Ecto neural progenitor cell (in vitro differentiated cells): ENCODE measurements around the gene SPOP.
A peak's percentile ranks its signal among the peaks of the same experiment; 100 is the strongest.
"Not testable (repeated sequence)": the region's sequence is repeated elsewhere in the genome, so short reads cannot be mapped to it uniquely, and the experiment has no call there.

Experiments
- DNase-seq: peaks from one replicate; pipeline ENCODE4 v3.0.0-alpha.2; 2018; ENCODE audit warnings: low spot score

SPOP gene

DNA sequence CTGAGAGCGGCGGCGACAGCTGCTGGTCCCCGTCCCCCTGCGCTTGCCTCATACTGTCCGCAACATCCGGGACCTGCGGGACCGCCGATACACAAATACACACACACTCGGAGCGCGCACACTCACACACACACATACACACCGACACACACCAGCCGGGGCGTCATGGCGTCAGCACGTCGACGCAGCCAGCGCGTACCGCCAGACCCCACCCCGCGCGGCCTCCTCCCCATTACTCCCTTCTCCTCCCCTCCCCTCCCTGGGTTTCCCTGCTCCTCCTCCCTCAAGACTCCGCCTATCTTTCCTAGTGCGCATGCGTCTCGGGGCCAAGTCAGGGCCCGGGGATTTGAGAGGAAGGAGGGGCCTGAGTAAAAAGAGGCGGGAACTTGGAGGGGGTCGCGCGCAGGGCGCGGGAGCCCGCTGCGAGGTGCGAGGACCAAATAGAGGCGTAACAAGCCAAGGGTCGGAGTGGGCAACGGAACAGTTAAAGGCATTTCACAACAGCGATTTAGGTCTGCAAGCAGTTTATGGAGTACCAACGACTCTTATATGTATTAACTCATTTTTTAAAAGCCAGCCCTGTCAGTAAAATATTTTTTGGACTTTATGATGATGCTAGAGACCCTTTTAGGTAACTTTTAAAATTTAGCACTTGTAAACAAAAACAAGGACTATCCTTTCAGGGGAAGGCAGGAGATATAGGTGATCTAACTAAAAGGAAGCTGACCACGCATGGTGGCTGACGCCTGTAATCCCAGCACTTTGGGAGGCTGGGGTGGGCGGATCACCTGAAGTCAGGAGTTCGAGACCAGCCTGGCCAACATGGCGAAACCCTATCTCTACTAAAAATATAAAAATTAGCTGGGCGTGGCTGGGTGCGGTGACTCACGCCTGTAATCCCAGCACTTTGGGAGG, at the start of gene SPOP:
SPOP (minus strand) TSS at position 165 of the 915 bp plus-strand sequence. CDS start 55,287 bp downstream, outside the sequence.
- peak; percentile 100 for DNase-seq

DNA sequence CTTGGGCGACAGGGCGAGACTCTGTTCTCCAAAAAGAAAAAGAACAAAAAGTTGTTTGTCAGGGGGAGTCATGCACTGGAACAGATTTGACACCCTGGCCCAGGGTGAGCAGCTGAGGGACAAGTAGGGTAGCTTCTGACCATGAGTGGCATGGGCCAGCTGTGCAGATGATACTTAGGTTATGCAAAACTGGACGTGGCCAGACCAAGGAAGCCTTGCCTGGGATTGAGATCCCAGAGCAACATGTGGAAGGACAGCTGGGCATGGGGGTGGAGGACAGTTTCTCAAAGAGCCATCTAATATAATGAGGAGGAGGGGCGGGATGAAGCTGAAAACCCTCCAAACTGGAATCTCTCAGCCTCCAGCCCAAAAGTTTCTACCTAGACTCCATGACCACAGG, 49.5 kb upstream of the SPOP start:
- DNase-seq, result no peak

DNA sequence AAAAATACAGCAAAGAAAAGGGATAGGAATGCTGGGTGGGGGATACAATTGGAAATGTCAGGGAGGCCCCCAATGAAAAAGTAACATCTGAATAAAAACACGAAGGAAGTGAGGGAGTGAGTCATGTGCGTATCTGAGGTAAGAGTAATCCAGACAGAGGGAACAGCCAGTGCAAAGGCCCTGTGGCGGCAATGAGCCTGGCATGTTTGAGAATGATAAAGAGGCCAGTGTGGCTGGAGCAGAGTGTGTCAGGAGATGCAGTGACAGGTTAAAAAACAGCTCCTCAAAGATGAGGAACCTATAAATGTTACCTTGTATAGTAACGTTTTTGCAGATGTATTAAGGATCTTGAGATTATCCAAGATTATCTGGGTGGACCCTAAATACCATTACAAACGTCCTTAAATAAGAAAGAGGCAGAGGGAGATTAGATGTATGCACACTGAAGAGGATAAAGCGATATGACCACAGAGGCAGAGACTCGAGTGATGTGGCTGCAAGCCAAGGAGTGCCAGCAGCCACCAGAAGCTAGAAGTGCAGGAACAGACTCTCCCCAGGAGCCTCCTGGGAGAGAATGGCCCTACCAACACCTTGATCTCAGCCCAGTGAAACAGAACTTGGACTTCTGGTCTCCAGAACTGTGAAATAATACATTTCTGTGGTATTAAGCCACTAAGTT, 47.7 kb upstream of the SPOP start:
- DNase-seq, result no peak

DNA sequence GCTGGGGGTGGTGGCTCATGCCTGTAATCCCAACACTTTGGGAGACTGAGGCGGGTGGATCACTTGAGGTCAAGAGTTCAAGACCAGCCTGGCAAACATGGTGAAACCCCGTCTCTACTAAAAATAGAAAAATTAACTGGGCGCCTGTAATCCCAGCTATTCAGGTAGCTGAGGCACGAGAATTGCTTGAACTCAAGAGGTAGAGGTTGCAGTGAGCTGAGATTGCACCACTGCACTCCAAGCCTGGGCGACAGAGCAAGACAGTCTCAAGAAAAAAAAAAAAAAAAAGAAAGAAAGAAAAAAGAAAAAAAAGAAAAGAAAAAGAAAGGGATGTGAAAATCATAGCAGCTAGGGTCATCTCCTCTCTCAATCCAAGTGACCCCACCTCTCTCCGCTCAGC, 46.7 kb upstream of the SPOP start:
- DNase-seq, result not testable (repeated sequence)

- no peak for DNase-seq
Measured at GRCh38 chr17:49723423-49723822, 45.5 kb upstream of the SPOP start.

DNA sequence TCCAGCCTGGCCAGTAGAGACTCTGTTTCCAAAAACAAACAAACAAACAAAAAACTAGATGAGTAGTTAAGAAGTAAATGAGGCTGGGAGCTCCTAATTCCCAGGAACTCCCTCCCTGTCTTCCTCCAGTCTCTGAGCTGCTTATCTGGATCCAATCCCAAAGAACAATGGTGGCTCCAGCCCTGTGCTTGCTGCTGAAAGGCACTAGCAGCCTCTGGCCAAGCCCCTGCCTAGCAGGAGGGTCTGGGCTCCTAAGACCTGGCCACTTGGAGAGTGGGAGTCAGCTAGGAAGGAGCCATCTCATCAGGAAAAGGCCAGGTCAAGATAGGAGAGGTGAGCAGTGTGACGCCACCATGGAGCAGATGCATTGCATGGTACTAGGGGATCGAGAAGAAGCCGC, 44.2 kb upstream of the SPOP start:
- DNase-seq, result no peak

DNA sequence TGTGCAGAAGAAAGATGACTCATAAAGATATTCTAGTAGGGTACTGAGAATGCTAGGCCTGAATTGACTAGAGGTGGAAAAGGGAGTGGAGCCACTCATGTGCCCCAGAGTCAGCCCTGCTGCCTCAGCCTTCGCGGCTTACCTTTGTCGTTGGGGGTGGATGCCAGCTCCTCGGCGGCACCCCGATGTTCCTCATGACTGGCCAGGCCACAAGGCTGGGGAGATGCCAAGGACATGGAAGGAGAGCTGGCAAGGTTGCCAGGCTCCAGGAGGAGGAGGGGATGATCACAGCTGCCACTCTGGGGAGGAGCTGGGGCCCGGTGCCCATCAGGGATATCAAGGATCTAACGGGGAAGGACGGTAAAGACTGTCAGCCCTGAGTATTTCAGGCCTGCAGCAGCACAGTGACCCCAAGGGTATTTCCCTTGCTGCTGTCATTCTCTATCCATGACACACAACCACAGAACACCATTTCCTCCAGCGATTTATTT, 39.5 kb upstream of the SPOP start:
- no peak for DNase-seq

DNA sequence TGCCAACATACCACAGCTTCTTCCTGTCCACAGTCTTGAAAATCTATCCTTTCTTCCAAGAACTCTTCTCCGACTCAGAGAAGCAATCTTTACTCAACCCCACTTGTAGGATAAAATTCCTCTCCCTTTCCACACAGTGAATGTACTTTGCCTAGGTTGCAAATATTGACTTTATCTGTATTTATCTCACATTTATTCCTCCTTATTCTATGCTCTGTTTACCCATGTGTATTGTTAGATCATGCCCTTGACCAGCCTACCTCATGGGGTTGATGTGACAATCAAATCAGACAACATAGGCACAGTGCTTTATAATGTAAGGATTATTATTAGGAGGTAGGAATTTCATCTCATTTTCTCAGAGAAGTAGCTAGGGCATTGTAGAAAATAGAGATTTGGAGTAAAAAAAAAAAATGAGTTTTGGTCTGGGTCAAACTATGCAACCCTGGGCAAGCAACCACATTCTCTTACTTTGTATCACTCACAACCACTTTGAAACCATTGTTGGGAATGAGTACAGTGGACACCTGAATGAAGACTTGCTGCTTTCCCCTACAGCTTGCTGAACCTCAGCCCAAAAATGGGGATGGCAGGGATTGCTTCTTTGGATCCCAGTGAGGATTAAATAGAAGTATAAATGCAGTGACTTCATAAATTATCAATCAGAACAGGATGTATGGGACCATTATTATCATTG, 38.9 kb upstream of the SPOP start:
- DNase-seq, result no peak

GRCh38 chr17:49715717-49716279, 37.9 kb upstream of the SPOP start:
- no peak for DNase-seq

- DNase-seq, result no peak
Measured at GRCh38 chr17:49715216-49715615, 37.3 kb upstream of the SPOP start.

DNA sequence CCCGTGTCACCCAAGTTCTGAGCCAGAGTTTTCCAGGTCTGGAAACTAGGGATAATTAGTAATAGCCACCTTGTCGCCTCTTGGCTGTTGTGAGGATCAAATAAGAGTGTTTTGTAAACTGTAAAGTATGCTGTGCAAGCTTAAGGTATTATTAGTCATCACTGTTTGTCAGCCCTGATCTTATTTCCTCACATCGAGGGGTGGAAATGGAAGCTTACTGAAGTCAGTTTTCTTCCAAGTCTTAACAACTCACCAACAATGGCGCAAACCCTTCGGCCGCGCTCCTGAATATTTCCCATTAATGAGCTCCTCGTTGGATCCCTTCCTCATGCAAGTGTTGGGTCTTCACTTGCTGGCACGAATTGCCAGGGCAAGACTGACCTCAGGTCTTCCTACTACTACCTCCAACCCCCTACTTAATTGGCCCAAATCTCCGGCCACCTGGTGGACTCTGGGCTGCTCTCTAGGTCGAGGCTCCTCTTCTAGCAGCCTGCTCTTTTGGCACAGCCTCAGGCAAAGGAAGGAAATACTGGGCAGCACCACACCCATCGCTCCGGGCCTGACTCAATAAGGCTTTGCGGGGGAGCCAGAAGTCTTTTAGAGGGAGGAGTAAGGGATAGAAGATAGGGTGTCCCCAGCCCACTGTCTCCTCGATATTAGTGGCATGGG, 30.8 kb upstream of the SPOP start:
- DNase-seq, result peak; percentile 53

GRCh38 chr17:49707608-49708514, 30.0 kb upstream of the SPOP start, which contains the start of gene SLC35B1:
TSS of gene SLC35B1 (minus strand) at chr17:49707964. CDS start at chr17:49707833, 131 bp downstream.
- DNase-seq, result peak; percentile 100

- DNase-seq, result no peak
Measured at GRCh38 chr17:49707246-49707607, 29.3 kb upstream of the SPOP start.

- no peak for DNase-seq
Measured at GRCh38 chr17:49705254-49705653, 27.4 kb upstream of the SPOP start.

GRCh38 chr17:49703557-49704277, 25.8 kb upstream of the SPOP start:
- peak; percentile 66 for DNase-seq

- no peak for DNase-seq
Measured at GRCh38 chr17:49700960-49701359, 23.1 kb upstream of the SPOP start.

GRCh38 chr17:49699966-49700575, 22.2 kb upstream of the SPOP start:
- no peak for DNase-seq

DNA sequence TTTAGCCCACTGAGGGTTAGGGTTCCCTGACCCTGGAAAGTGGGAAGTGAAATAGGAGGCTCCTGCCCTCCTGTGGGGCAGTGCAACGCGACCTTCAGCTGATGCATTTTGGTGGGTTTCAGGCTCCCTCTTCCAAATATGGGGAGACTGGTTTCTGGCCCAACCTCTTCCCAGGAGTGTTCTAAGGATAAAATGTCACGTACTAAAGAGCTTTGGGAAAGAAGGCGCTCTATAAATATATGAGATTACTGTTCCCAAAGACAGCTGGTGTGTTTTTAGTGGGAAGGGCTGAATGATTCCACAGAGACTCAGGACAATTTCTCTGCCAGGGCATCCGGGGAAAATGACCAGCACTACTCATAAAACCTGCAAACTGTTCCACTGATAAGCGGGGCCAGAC, 20.1 kb upstream of the SPOP start:
- no peak for DNase-seq

DNA sequence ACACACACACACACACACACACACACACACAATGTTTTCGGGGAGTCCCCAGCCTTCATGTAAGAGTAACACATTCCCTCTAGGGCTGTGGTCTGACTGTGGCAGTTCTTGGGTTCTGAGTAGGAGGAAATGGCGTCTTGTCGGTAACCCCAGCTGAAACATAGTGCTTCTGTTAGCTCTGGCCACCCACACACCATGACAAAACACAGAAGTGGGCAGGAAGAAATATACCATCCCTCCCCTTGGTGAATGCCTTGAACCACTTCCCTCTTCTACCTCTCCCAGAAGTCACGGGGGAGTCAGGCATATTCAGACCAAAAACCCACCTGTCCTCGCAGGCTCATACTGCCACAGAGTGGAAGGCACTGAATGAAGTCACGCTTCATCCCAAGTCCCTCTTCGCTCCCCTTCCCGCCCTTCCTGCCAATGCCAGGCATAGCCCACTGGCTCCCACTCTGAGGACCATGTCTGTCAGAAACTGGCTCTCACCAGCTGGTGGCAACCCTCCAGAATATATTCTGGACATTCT, 18.4 kb upstream of the SPOP start:
- no peak for DNase-seq
